Measurements from ENCODE around the gene ZFYVE28. TPM values are rescaled to one million over a fixed set of nuclear protein-coding genes. Genes with fewer than 3 reads are reported as not detected.
A peak's percentile ranks its signal among the peaks of the same experiment; 100 is the strongest.

Gene ZFYVE28
- total and polyA plus RNA-seq, 2 donors (not counting 1 experiment from before 2014, with no cell fraction given), result 5.8 to 12.1 TPM

- Histone ChIP-seq H3K4me3 (ENCODE audit: control extremely low read depth in 1 of 5, extremely low read depth in 1 of 5, insufficient read depth in 1 of 5, low read depth in 2 of 5, low read length in 4 of 5) (peak overlapping the region in 4 of 5 experiments; percentile 77 to 87 (median 84)), H2AFZ (ENCODE audit: insufficient read depth, low read depth, low read length, poor library complexity, severe bottlenecking) (peak overlapping the region; percentile 56), H3K27me3 (replicated peaks in 1 of 4; ENCODE audit: control extremely low read depth in 1 of 4, control insufficient read depth in 3 of 4, insufficient read depth in 4 of 4, low read length in 3 of 4) (no peaks in the 10 kb centered on the region), H3K9me3 (ENCODE audit: control extremely low read depth in 1 of 3, control insufficient read depth in 2 of 3, insufficient read depth in 1 of 3, low read length in 2 of 3) (no peaks in the 10 kb centered on the region), H3K4me1 (ENCODE audit: control insufficient read depth in 2 of 2, insufficient read depth in 2 of 2, low read length in 2 of 2) (peaks cover 23 to 47% of the 10 kb centered on the region in 2 donors), H3K9ac (ENCODE audit: low read length) (peak overlapping the region; percentile 79), H3K27ac (ENCODE audit: low read length in 2 of 2) (peak overlapping the region in 1 of 2 donors; percentile 67), H3K36me3 (replicated peaks in 1 of 2; ENCODE audit: control extremely low read depth in 1 of 2, control insufficient read depth in 1 of 2, extremely low read depth in 1 of 2, insufficient read depth in 2 of 2, low read length in 1 of 2) (peaks cover 0 to 22% of the 10 kb centered on the region in 2 experiments), H3K4me2 (replicated peaks; ENCODE audit: low read depth, low read length, poor library complexity, severe bottlenecking) (peak overlapping the region; percentile 99), H4K20me1 (ENCODE audit: control insufficient read depth, insufficient read depth, low read length, poor library complexity, severe bottlenecking) (peaks cover 57% of the 10 kb centered on the region), H3K79me2 (ENCODE audit: control insufficient read depth, insufficient read depth, low read length) (peaks cover 59% of the 10 kb centered on the region)
- no peak for ATAC-seq (ENCODE audit: low read depth)
- POLR2A ChIA-PET, result interaction anchor here (1.0 kb wide), 1 partner anchor 19 kb away, joined by 8 read pairs; the partner anchor contains the start of genes HAUS3 and POLN
- H3K4me1 Mint-ChIP-seq, result peaks cover 26% of the 10 kb centered on the region
- peak overlapping the region; percentile 79 for H3K4me3 Mint-ChIP-seq
- peak overlapping the region; percentile 68 for H3K27ac Mint-ChIP-seq
- no peak for DNase-seq
- no peaks in the 10 kb centered on the region for H3K9me3 Mint-ChIP-seq (ENCODE audit: insufficient read depth)
- CTCF ChIA-PET, result interaction anchor here (1.3 kb wide), 1 partner anchor 30 kb away, joined by 3 read pairs; no protein-coding TSS in a partner anchor
- WGBS (ENCODE audit: insufficient coverage), result 72% methylated on average over 23 of the region's 23 CpGs
- no peaks in the 10 kb centered on the region for H3K27me3 Mint-ChIP-seq
- intact Hi-C loops (cut with micrococcal nuclease), result loop anchor here (10.0 kb wide), 1 partner anchor 434 kb away; no protein-coding TSS in a partner anchor
- no peak for TF ChIP-seq CTCF (IDR thresholded peaks at IDR 0.05)
- TF ChIP-seq EZH2 (IDR thresholded peaks at IDR 0.05; ENCODE audit: borderline replicate concordance, insufficient read depth, low read depth, low read length, poor library complexity, severe bottlenecking), result no peak
Observed at GRCh38 chr4:2260344-2261109, 157.9 kb downstream of the ZFYVE28 start.

All from B cell (primary cell).